NOMO-1 (cell line): ENCODE results near the gene NTM.

Experiments
- DNase-seq, 2 experiments: peaks; one replicate each; lab custom pipeline; 2025; ENCODE audit not compliant: unreplicated experiment in 2 of 2; lab: John Stamatoyannopoulos, UW

NTM gene

DNA sequence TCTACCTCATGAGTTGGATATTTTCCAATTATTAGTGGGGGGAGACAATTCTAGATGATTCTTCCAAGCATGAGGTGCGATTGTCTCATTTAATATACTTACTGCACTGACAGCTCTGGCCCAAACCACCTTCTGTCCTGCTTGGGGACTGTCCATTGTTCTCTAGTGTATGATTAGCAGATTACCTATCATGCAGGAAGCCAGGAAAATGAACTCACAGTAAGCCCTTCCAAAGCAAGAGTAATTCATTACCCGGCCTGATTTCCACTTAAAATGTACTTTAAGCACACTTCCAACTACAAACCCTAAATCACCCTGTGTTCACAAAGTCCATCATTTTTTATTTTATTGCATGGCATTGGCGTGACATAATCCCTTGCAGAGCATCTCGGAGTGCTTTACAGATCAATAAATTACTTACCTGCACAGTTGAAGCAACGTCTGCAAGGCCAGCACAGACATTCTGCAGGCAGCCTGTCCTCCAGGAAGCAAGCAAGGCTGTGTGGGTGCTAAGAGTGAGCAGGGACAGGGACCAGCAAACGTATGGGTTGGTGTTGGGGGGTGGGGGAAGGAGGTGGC lies 838.2 kb downstream of the NTM start:
- no peak for DNase-seq

- DNase-seq, result no peak
Observed at GRCh38 chr11:132211479-132211878, 841.1 kb downstream of the NTM start.

GRCh38 chr11:132217856-132218255 lies 847.4 kb downstream of the NTM start:
- no peak for DNase-seq

GRCh38 chr11:132220474-132220873 lies 850.1 kb downstream of the NTM start:
- DNase-seq, result no peak

- DNase-seq, result no peak
Observed at GRCh38 chr11:132222345-132222744, 851.9 kb downstream of the NTM start.

DNA sequence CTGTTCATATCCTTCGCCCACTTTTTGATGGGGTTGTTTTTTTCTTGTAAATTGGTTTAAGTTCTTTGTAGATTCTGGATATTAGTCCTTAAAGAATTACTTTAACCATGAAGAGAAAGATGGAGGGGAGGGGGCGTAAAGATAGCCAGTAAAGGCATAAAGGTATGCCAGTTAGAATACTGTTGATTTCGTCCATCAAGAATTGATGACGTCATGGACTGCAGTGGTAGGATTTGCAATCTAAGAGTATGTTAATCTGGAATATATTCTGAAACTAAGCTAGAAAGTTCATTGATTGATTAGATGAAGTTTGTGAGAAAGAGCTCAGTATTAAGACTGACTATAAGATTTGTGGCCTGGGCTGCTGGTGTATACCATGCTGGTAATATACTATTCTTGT lies 856.1 kb downstream of the NTM start:
- no peak for DNase-seq

- no peak for DNase-seq
Observed at GRCh38 chr11:132228746-132229325, 858.4 kb downstream of the NTM start.

- no peak for DNase-seq
Observed at GRCh38 chr11:132231656-132232347, 861.4 kb downstream of the NTM start.

DNA sequence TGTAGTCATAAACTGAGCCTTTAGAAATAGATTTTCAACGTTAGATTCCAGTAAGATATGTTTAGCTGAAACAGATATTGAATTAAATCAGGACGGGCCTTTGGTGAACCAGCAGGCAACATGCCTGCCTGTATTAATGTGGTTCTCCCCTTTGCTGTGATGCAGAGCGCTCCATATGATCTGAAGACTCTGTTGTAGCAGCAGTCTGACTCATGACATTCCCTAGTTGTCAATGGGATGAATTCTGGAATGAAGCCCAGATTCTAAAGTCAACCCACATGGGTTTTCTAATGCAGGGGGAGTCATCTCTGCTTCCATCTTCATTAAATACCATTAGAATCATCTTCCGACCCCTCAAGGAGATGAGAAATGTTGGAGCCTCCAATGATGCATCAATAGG lies 864.5 kb downstream of the NTM start:
- DNase-seq, result no peak

DNA sequence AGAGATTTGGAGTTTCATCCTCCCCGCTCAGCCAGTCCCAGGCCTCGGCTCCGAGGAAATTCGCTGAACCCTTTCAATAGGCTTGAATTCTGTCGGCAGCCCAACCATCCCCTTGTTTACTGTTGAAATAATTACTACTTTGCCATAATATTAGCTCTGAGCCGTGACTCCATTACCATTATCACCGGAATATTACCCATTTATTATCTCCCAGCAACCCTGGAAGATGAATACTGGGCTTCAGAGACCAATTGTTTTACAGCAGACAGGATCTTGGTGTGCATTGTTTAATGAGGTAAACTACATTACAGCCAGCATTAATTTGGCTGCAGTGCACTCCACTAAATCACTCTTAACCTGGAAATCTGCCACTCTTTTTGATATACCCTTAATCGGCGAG lies 867.4 kb downstream of the NTM start:
- DNase-seq, result no peak

GRCh38 chr11:132238331-132238866 lies 868.0 kb downstream of the NTM start:
- DNase-seq, result no peak

DNA sequence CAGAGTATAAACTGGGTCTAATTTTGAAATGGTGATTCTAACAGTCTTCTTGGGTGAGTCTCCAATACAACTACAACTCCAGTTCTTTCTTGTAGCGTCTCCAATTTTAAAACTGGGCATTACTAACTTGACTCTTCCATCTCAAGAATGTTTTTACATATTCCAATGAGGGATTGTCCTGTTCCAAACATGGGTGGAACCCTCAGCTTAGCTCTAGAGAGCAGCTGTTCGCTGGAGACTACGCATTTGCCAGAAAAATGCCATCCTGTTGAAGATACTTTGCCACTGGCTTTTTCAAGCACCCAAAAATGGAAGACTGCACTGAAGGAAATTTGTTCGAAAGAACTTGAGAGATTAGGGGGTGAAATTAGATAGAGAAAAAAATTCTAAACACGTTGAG lies 870.0 kb downstream of the NTM start:
- no peak for DNase-seq

DNA sequence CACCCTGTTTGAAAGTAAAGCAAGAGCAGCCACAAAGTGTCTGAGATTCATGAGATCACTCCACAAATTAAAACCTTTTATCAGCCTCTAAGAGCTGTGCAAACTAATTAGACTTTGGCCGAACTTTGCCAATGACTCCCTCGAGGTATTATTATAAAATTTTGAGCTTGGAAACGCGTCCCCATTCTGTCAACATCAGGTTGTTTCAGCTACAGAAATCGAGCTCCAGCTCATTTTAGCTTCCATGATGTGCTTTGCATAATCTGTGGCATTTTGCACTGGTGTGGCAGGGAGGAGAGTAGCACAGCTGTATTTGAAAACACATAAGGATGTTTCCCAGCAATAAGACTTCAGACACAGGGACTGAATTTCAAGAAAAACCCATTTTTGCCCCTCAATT lies 872.2 kb downstream of the NTM start:
- no peak for DNase-seq

DNA sequence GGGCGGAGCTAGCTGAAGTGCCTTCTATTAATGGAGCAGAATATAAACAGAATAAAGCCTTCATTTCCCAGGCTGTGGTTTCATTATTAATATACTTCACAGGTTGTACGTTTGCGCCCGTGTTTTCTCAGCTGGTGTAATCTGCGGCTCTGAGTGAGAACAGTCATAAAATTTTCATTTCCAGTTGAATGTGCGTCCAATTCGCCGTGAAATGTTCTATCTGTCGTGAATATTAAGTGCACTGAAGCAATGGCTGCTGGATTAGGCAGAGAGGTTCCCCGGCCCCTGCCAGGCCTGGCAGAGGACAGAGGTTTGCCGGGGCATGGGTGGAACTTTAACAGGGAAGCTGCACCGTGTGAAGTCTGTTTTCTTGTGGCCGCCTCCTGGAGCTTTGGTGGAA lies 874.4 kb downstream of the NTM start:
- DNase-seq, result no peak

GRCh38 chr11:132245403-132246385 lies 875.3 kb downstream of the NTM start:
- DNase-seq, result no peak

DNA sequence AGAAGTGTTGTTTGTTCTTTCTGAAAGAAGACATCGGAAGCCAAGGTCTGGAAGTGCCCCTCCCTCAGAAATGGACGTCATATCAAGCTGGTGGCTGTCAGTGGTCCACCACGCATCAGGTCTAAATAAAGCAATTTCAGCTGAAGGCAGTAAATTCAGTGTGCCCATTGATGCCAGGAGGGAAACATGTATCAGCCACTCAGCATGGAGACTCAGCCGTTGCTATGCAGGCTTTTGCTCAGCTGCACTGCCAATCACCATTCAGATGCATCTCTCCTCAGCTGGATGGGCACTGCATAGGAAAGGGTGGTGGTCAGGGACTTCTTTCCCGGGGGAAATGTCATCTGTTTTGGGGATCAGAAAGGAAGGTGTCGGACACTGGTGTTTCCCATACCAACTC lies 878.2 kb downstream of the NTM start:
- DNase-seq, result no peak

GRCh38 chr11:132249256-132249655 lies 878.8 kb downstream of the NTM start:
- DNase-seq, result no peak

DNA sequence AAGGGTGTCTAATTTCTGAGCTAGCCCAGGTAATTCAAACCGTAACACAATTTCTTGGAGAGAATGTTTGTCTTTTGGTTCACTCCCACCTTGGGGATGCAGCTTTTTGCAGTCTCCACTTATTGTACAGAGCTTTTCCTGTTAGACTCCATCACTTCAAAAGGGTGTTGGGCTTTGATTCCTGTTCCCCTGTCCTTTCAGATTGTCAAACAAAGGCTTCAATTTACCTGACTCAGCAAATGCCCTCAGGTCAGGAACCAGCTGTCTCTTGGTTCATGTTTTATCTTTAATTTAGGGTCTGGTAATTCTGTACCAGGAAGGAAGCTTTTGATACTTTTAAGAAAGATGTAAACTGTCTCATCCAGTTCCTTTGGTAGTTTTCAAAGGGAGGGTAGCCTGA lies 880.6 kb downstream of the NTM start:
- no peak for DNase-seq

DNA sequence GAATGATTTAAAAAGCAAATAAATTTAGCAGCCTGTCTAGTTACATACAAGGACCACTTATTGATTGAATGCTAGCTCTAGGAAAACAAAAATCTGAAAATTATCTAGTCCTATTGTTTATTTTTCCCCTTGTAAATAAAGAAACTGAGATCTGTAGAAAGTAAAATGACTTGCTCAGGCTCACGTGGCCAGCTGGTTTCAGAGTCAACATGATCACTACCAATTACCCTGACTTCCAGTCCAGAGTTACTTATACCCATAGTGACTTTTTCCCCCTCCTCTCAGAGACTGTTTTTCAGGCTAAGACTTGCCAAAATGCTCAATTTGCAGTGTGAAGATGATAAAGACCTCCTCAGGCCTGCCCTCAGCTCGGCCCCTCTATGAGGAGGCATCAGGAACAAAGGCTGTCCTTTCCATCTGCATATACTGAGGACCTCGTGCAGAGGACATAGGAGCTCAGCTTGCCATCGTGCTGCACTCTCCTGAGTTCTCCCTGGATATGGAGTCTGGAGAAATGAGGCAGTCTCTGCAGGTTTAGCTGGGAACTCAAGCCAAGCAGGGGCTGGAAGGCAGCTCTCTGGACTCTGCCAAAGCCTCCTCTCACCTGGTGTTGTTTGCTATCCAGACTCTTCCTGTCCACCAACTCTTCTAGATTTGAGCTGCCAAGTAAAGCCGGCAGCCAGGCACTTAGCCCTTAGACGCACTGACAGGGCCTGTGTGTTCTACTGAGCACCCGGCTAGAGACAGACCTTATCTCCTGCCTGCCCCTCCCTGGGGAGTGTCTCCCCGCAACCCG lies 883.3 kb downstream of the NTM start:
- DNase-seq, result no peak

DNA sequence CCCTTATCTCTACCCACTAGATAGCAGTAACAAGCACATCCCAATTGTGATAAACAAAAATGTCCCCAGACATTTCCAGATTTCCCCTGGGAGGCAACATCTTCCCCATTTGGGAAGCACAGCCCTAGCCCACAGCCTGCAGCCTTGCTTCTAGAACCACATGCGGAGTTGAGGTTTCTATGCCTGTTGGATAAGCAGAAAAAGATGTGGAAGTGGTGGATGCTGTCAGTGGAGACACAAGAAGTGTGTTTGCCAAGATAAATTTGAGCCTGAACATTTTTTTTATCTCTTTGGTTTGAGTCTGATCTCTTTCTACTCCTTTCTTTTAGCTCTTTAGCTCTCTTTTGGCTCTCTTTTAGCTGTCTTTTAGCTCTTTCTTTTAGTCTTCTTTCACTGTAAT lies 884.5 kb downstream of the NTM start:
- no peak for DNase-seq
